Liver (tissue), 3 donors: Measurements from ENCODE around the gene CELSR1.

Experiments
- CTCF ChIP-seq: fragments of 150-350 bp; IDR thresholded peaks from 2 replicates; pipeline ENCODE4 v1.5.1; 2017; ENCODE audit warnings: improper control_type of control experiment, low read depth, low read length; ENCODE audit not compliant: missing input control
- EGR1 ChIP-seq, 2 donors: IDR thresholded peaks; 2 replicates each; pipeline ENCODE4 v1.6.1; 2016 to 2018; ENCODE audit warnings: antibody characterized with exemption in 2 of 2, low read depth in 2 of 2
- REST ChIP-seq: IDR thresholded peaks from 2 replicates; pipeline ENCODE4 v1.6.1; 2016; ENCODE audit warnings: antibody characterized with exemption, mild to moderate bottlenecking
- SP1 ChIP-seq: IDR thresholded peaks from 2 replicates; pipeline ENCODE4 v1.6.1; 2018; ENCODE audit warnings: antibody characterized with exemption, mild to moderate bottlenecking
- YY1 ChIP-seq: IDR thresholded peaks from 2 replicates; pipeline ENCODE4 v1.6.1; 2016; ENCODE audit warnings: antibody characterized with exemption, mild to moderate bottlenecking
- donor health status: healthy.
- donor health status: healthy.

DNA sequence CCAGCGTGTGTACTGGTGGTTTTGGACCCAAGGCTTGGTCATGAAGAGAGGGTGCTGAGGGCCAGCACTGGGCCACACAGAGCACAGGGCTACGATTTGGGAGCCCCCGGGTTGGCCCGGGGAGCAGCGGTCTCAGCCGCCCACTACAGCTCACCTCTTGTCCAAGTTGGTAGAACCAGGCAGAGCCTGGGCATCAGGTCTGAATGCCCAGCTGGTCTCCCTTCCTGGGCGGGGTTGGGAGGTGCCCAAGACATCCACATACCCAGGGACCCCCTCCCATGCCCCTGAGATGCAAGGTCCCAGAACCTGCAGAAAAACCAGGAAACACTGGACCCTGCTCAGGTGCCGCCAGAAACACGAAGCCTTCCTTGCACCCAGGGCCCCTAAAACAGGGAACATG lies 18.0 kb downstream of the CELSR1 start:
- TF ChIP-seq EGR1 (IDR thresholded peaks at IDR 0.05; ENCODE audit: low read depth in 2 of 2) (no peak), CTCF (no peak), REST (no peak), YY1 (no peak), SP1 (no peak)
